NB4 (cell line): ENCODE measurements around the gene KIF16B.

Source experiments
- DNase-seq: peaks from one replicate; pipeline ENCODE4 v3.0.0; 2010; ENCODE audit warnings: low read depth
- H3K4me3 ChIP-seq: one replicate; pipeline ENCODE4 v1.5.1; 2011; ENCODE audit warnings: mild to moderate bottlenecking, low read depth, low read length, moderate library complexity
- CTCF ChIP-seq: IDR thresholded peaks from one replicate; pipeline ENCODE4 v1.5.1; 2012; ENCODE audit warnings: low read depth, low read length
- MAX ChIP-seq: IDR thresholded peaks from 2 replicates; pipeline ENCODE4 v1.6.1; 2011; ENCODE audit warnings: low read depth, low read length
- MYC ChIP-seq: IDR thresholded peaks from 2 replicates; pipeline ENCODE4 v1.6.1; 2011; ENCODE audit warnings: low read depth, low read length
- POLR2A ChIP-seq: IDR thresholded peaks from 2 replicates; pipeline ENCODE4 v1.6.1; 2011; ENCODE audit warnings: mild to moderate bottlenecking; ENCODE audit not compliant: insufficient read length; ENCODE audit errors: extremely low read depth

The KIF16B gene

GRCh38 chr20:16588241-16588640, 15.0 kb upstream of the KIF16B start:
- DNase-seq = no peak
- TF ChIP-seq POLR2A (no peak), MYC (no peak), MAX (no peak), CTCF (no peak)
- H3K4me3 ChIP-seq = no peak overlapping the region

GRCh38 chr20:16587066-16587465, 13.8 kb upstream of the KIF16B start:
- TF ChIP-seq MYC (no peak), MAX (no peak), POLR2A (no peak), CTCF (no peak)
- no peak overlapping the region for H3K4me3 ChIP-seq
- no peak for DNase-seq

- TF ChIP-seq MYC (no peak), POLR2A (no peak), CTCF (no peak)
- DNase-seq = no peak
- no peak overlapping the region for H3K4me3 ChIP-seq
Observed at GRCh38 chr20:16583474-16583873, 10.2 kb upstream of the KIF16B start.

- no peak for DNase-seq
- TF ChIP-seq CTCF = no peak
- no peak for TF ChIP-seq POLR2A
- TF ChIP-seq MYC = no peak
- TF ChIP-seq MAX = no peak
- H3K4me3 ChIP-seq = no peak overlapping the region
Observed at GRCh38 chr20:16581241-16581640, 8.0 kb upstream of the KIF16B start.

GRCh38 chr20:16580620-16581019, 7.4 kb upstream of the KIF16B start:
- TF ChIP-seq CTCF (no peak), MAX (no peak), MYC (no peak), POLR2A (no peak)
- DNase-seq = no peak
- H3K4me3 ChIP-seq = no peak overlapping the region

- no peak overlapping the region for H3K4me3 ChIP-seq
- DNase-seq = no peak
- TF ChIP-seq POLR2A (no peak), CTCF (no peak), MAX (no peak), MYC (no peak)
Observed at GRCh38 chr20:16580147-16580546, 6.9 kb upstream of the KIF16B start.
